M059J (cell line): ENCODE results near the gene TOR4A. TPM values are rescaled to one million over a fixed set of nuclear protein-coding genes. Genes with fewer than 3 reads are reported as not detected.

ENCODE experiments used
- total RNA-seq: library from RNA; depleted of rRNA; stranded (reverse); fragments of >200 nt; shearing (Covaris generic); gene quantifications from 2 replicates; pipeline ENCODE4 v1.2.3, GENCODE V29; 2014; rRNA removed

TOR4A gene
- total RNA-seq, 1 experiment from 2014 or later, result 1.7 TPM

Other genes with a start within 250 kb of the TOR4A start
- 9.2 and 10.2 TPM in 2 replicates for gene ABCA2, start 249.5 kb upstream of the TOR4A start, total RNA-seq
- gene FUT7, start 245.6 kb upstream of the TOR4A start, total RNA-seq, result not detected in 2 replicates
- gene NPDC1, start 231.5 kb upstream of the TOR4A start, total RNA-seq, result 8.2 and 10.7 TPM in 2 replicates
- gene ENTPD2, start 223.7 kb upstream of the TOR4A start, total RNA-seq, result not detected in 2 replicates
- 11.8 and 28.5 TPM in 2 replicates for gene SAPCD2, start 207.2 kb upstream of the TOR4A start, total RNA-seq
- gene UAP1L1, start 200.2 kb upstream of the TOR4A start, total RNA-seq, result 6.7 and 12.9 TPM in 2 replicates
- 86.8 and 145 TPM in 2 replicates for gene MAN1B1, start 190.7 kb upstream of the TOR4A start, total RNA-seq
- gene DPP7, start 163.0 kb upstream of the TOR4A start, total RNA-seq, result 26.8 and 30.0 TPM in 2 replicates
- not detected in 2 replicates for gene GRIN1, start 138.6 kb upstream of the TOR4A start, total RNA-seq
- gene LRRC26, start 107.7 kb upstream of the TOR4A start, total RNA-seq, result not detected in 2 replicates
- gene TMEM210, start 105.7 kb upstream of the TOR4A start, total RNA-seq, result not detected in 2 replicates
- 8.6 and 17.6 TPM in 2 replicates for gene ANAPC2, start 89.2 kb upstream of the TOR4A start, total RNA-seq
- gene SSNA1, start 89.0 kb upstream of the TOR4A start, total RNA-seq, result 99.7 and 110 TPM in 2 replicates
- gene TPRN, start 77.0 kb upstream of the TOR4A start, total RNA-seq, result 4.5 and 8.5 TPM in 2 replicates
- gene TMEM203, start 72.1 kb upstream of the TOR4A start, total RNA-seq, result 68.2 and 68.9 TPM in 2 replicates
- 14.9 and 17.6 TPM in 2 replicates for gene NDOR1, start 72.0 kb upstream of the TOR4A start, total RNA-seq
- gene RNF208, start 55.5 kb upstream of the TOR4A start, total RNA-seq, result 0.39 TPM in 1 of 2 replicates, not detected in the other
- gene CYSRT1, start 52.6 kb upstream of the TOR4A start, total RNA-seq, result 0.44 and 1.0 TPM in 2 replicates
- not detected in 2 replicates for gene RNF224, start 50.2 kb upstream of the TOR4A start, total RNA-seq
- 0.10 TPM in 1 of 2 replicates, not detected in the other for gene SLC34A3, start 46.8 kb upstream of the TOR4A start, total RNA-seq
- gene TUBB4B, start 36.4 kb upstream of the TOR4A start, total RNA-seq, result 273 and 381 TPM in 2 replicates
- not detected in 2 replicates for gene STPG3, start 26.4 kb upstream of the TOR4A start, total RNA-seq
- gene NELFB, start 22.4 kb upstream of the TOR4A start, total RNA-seq, result 41.8 and 73.9 TPM in 2 replicates
- not detected in 2 replicates for gene NRARP, start 24.5 kb downstream of the TOR4A start, total RNA-seq
- 1.6 and 2.7 TPM in 2 replicates for gene EXD3, start 145.4 kb downstream of the TOR4A start, total RNA-seq
- gene NOXA1, start 145.7 kb downstream of the TOR4A start, total RNA-seq, result not detected in 2 replicates
- gene ENTPD8, start 163.6 kb downstream of the TOR4A start, total RNA-seq, result not detected in 2 replicates
- gene NSMF, start 181.6 kb downstream of the TOR4A start, total RNA-seq, result 11.8 and 24.0 TPM in 2 replicates